Hindlimb muscle (tissue), 1 donor: ENCODE results near the gene UBIAD1. TPM values are rescaled to one million over a fixed set of nuclear protein-coding genes. Genes with fewer than 3 reads are reported as not detected.

Experiments used
- polyA plus RNA-seq: library from polyadenylated mRNA; unstranded; fragments of 120-200 nt; gene quantifications from one replicate; pipeline ENCODE4 v1.2.1, GENCODE V29; 2013; ENCODE audit not compliant: insufficient read length

The UBIAD1 gene
- polyA plus RNA-seq, 1 donor: 16.9 TPM

Other genes with a start within 250 kb of the UBIAD1 start
- 4.6 TPM for gene MASP2, start 226.0 kb upstream of the UBIAD1 start, polyA plus RNA-seq
- 71.9 TPM for gene SRM, start 213.2 kb upstream of the UBIAD1 start, polyA plus RNA-seq
- 62.1 TPM for gene EXOSC10, start 173.3 kb upstream of the UBIAD1 start, polyA plus RNA-seq
- 0.54 TPM for gene ANGPTL7, start 83.8 kb upstream of the UBIAD1 start, polyA plus RNA-seq
- gene MTOR, start 10.6 kb upstream of the UBIAD1 start, polyA plus RNA-seq: 32.2 TPM
- gene DISP3, start 206.0 kb downstream of the UBIAD1 start, polyA plus RNA-seq: 0.30 TPM